ENCODE data around the gene TMEM120B.

DNA sequence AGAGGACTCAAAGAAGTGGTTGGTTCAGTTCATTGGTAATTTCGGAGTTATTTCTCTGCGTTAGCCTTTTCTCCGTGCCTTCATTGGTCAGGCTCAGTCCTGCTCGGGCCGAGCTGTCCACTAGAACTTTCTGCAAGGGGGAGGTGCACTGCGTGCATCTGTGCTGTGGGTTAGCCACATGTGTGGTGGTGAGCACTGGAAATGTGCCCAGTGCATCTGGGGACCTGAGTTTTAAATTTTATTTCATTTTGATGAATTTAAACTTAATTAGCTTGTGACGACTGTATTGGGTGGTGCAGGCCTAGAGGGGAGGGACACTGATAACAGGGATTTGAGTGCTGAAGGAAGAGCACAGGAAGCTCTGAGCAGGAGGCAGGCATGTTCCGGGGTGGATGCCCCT lies 115.8 kb downstream of the TMEM120B start:
- TF ChIP-seq, protein P1, sequence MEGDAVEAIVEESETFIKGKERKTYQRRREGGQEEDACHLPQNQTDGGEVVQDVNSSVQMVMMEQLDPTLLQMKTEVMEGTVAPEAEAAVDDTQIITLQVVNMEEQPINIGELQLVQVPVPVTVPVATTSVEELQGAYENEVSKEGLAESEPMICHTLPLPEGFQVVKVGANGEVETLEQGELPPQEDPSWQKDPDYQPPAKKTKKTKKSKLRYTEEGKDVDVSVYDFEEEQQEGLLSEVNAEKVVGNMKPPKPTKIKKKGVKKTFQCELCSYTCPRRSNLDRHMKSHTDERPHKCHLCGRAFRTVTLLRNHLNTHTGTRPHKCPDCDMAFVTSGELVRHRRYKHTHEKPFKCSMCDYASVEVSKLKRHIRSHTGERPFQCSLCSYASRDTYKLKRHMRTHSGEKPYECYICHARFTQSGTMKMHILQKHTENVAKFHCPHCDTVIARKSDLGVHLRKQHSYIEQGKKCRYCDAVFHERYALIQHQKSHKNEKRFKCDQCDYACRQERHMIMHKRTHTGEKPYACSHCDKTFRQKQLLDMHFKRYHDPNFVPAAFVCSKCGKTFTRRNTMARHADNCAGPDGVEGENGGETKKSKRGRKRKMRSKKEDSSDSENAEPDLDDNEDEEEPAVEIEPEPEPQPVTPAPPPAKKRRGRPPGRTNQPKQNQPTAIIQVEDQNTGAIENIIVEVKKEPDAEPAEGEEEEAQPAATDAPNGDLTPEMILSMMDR (IDR thresholded peaks at IDR 0.05; ENCODE audit: low read length), result no peak
- no peak for TF ChIP-seq EZH2 (IDR thresholded peaks at IDR 0.05; ENCODE audit: borderline replicate concordance, low read length)

Data from OCI-LY1 (cell line).